Activated CD4-positive, alpha-beta T cell treated with anti-CD3 and anti-CD28 coated beads, Interleukin-2, amount 10 ng/mL, durations not matched to agents 7 days and 5 days (primary cell): ENCODE data around the gene SLC28A2. TPM values are rescaled to one million over a fixed set of nuclear protein-coding genes. Genes with fewer than 3 reads are reported as not detected.
"Not testable (repeated sequence)": the region's sequence is repeated elsewhere in the genome, so short reads cannot be mapped to it uniquely, and the experiment has no call there.

Experiments used
- CTCF ChIA-PET: fragments of 350-600 bp; sonication (Branson Sonifier 250); formaldehyde crosslinking; loops from one replicate; lab custom pipeline; 2021; ENCODE audit warnings: antibody characterized with exemption; lab: Charles Lee
- POLR2A ChIA-PET: fragments of 350-600 bp; sonication (Branson Sonifier 250); formaldehyde crosslinking; loops from one replicate; lab custom pipeline; 2021; ENCODE audit warnings: antibody characterized with exemption; lab: Charles Lee
- DNase-seq: peaks from one replicate; pipeline ENCODE4 v3.0.0-alpha.2; 2020
- H3K27ac Mint-ChIP-seq: one replicate; pipeline ENCODE4 v1.8.0; 2021; ENCODE audit warnings: mild to moderate bottlenecking, moderate library complexity, mixed read lengths
- H3K27me3 Mint-ChIP-seq: one replicate; pipeline ENCODE4 v1.8.0; 2021; ENCODE audit warnings: mixed read lengths
- H3K36me3 Mint-ChIP-seq: one replicate; pipeline ENCODE4 v1.8.0; 2021; ENCODE audit warnings: low read depth, mixed read lengths
- H3K4me1 Mint-ChIP-seq: one replicate; pipeline ENCODE4 v1.8.0; 2021; ENCODE audit warnings: mixed read lengths
- H3K4me3 Mint-ChIP-seq: one replicate; pipeline ENCODE4 v1.8.0; 2021; ENCODE audit warnings: mild to moderate bottlenecking, moderate library complexity, mixed read lengths
- H3K9me3 Mint-ChIP-seq: one replicate; pipeline ENCODE4 v1.8.0; 2021; ENCODE audit warnings: mixed read lengths
- total RNA-seq, 2 experiments: library from RNA; stranded (reverse); gene quantifications; one replicate each; pipeline ENCODE4 v1.2.3, GENCODE V29; 2021

The SLC28A2 gene
- total RNA-seq, 2 experiments from 2014 or later = not detected

- no peak overlapping the region for H3K4me3 Mint-ChIP-seq
- H3K9me3 Mint-ChIP-seq = peaks cover 12% of the 10 kb centered on the region
- POLR2A ChIA-PET = no interaction called here
- no peak overlapping the region for H3K27ac Mint-ChIP-seq
- H3K4me1 Mint-ChIP-seq = no peaks in the 10 kb centered on the region
- CTCF ChIA-PET = no interaction called here
- no peaks in the 10 kb centered on the region for H3K27me3 Mint-ChIP-seq
- H3K36me3 Mint-ChIP-seq = no peaks in the 10 kb centered on the region
- no peak for DNase-seq
These were observed 20.0 kb upstream of the SLC28A2 start for GRCh38 chr15:45231864-45232562.

GRCh38 chr15:45234562-45235235, 17.3 kb upstream of the SLC28A2 start:
- POLR2A ChIA-PET = no interaction called here
- Mint-ChIP-seq H3K27me3 (peaks cover 2% of the 10 kb centered on the region), H3K4me3 (no peak overlapping the region), H3K27ac (no peak overlapping the region), H3K36me3 (no peaks in the 10 kb centered on the region), H3K9me3 (peaks cover 20% of the 10 kb centered on the region), H3K4me1 (no peaks in the 10 kb centered on the region)
- DNase-seq = no peak
- CTCF ChIA-PET = no interaction called here

- H3K9me3 Mint-ChIP-seq = peaks cover 35% of the 10 kb centered on the region
- H3K36me3 Mint-ChIP-seq, CTCF ChIA-PET, H3K4me3 Mint-ChIP-seq, H3K4me1 Mint-ChIP-seq, H3K27ac Mint-ChIP-seq, H3K27me3 Mint-ChIP-seq, DNase-seq, POLR2A ChIA-PET: not testable (repeated sequence)
These were observed 15.2 kb upstream of the SLC28A2 start for GRCh38 chr15:45236806-45237205.

- Mint-ChIP-seq H3K36me3 (peaks cover 13% of the 10 kb centered on the region), H3K27me3 (peaks cover 2% of the 10 kb centered on the region), H3K4me1 (no peaks in the 10 kb centered on the region), H3K4me3 (no peak overlapping the region), H3K27ac (no peak overlapping the region), H3K9me3 (peaks cover 54% of the 10 kb centered on the region)
- POLR2A ChIA-PET = no interaction called here
- CTCF ChIA-PET = interaction anchor here (1.2 kb wide), 1 partner anchor 13 kb away, joined by 3 read pairs; no protein-coding TSS in a partner anchor
- no peak for DNase-seq
These were observed 9.7 kb upstream of the SLC28A2 start for GRCh38 chr15:45242289-45242688.

GRCh38 chr15:45249125-45249780, 2.8 kb upstream of the SLC28A2 start:
- ChIA-PET POLR2A (no interaction called here), CTCF (no interaction called here)
- Mint-ChIP-seq H3K36me3 (no peaks in the 10 kb centered on the region), H3K9me3 (peaks cover 13% of the 10 kb centered on the region), H3K27ac (no peak overlapping the region), H3K4me1 (no peaks in the 10 kb centered on the region), H3K4me3 (no peak overlapping the region), H3K27me3 (no peaks in the 10 kb centered on the region)
- no peak for DNase-seq

- H3K27ac Mint-ChIP-seq = no peak overlapping the region
- no peaks in the 10 kb centered on the region for H3K27me3 Mint-ChIP-seq
- CTCF ChIA-PET = no interaction called here
- no peak overlapping the region for H3K4me3 Mint-ChIP-seq
- no peak for DNase-seq
- H3K9me3 Mint-ChIP-seq = no peaks in the 10 kb centered on the region
- H3K4me1 Mint-ChIP-seq = no peaks in the 10 kb centered on the region
- H3K36me3 Mint-ChIP-seq = no peaks in the 10 kb centered on the region
- POLR2A ChIA-PET = no interaction called here
These were observed 1.3 kb downstream of the SLC28A2 start for GRCh38 chr15:45253330-45253729.

GRCh38 chr15:45254405-45254804, 2.4 kb downstream of the SLC28A2 start:
- H3K4me3 Mint-ChIP-seq = no peak overlapping the region
- no peak overlapping the region for H3K27ac Mint-ChIP-seq
- ChIA-PET CTCF (no interaction called here), POLR2A (no interaction called here)
- no peaks in the 10 kb centered on the region for H3K36me3 Mint-ChIP-seq
- H3K4me1 Mint-ChIP-seq = no peaks in the 10 kb centered on the region
- H3K27me3 Mint-ChIP-seq = no peaks in the 10 kb centered on the region
- no peaks in the 10 kb centered on the region for H3K9me3 Mint-ChIP-seq
- no peak for DNase-seq

- DNase-seq, H3K36me3 Mint-ChIP-seq, POLR2A ChIA-PET, H3K27ac Mint-ChIP-seq, H3K9me3 Mint-ChIP-seq, H3K4me3 Mint-ChIP-seq, H3K4me1 Mint-ChIP-seq, CTCF ChIA-PET, H3K27me3 Mint-ChIP-seq: not testable (repeated sequence)
These were observed 2.8 kb downstream of the SLC28A2 start for GRCh38 chr15:45254824-45255223.

GRCh38 chr15:45259796-45260195, 7.8 kb downstream of the SLC28A2 start:
- Mint-ChIP-seq H3K36me3 (no peaks in the 10 kb centered on the region), H3K4me3 (no peak overlapping the region), H3K27ac (no peak overlapping the region), H3K27me3 (no peaks in the 10 kb centered on the region), H3K9me3 (no peaks in the 10 kb centered on the region), H3K4me1 (no peaks in the 10 kb centered on the region)
- ChIA-PET POLR2A (no interaction called here), CTCF (no interaction called here)
- no peak for DNase-seq

- Mint-ChIP-seq H3K27me3 (no peaks in the 10 kb centered on the region), H3K9me3 (no peaks in the 10 kb centered on the region), H3K4me1 (no peaks in the 10 kb centered on the region), H3K27ac (no peak overlapping the region), H3K36me3 (no peaks in the 10 kb centered on the region), H3K4me3 (no peak overlapping the region)
- no peak for DNase-seq
- ChIA-PET POLR2A (no interaction called here), CTCF (no interaction called here)
These were observed 10.9 kb downstream of the SLC28A2 start for GRCh38 chr15:45262906-45263461.

- ChIA-PET POLR2A (no interaction called here), CTCF (no interaction called here)
- DNase-seq = no peak
- Mint-ChIP-seq H3K27me3 (no peaks in the 10 kb centered on the region), H3K9me3 (no peaks in the 10 kb centered on the region), H3K27ac (no peak overlapping the region), H3K36me3 (no peaks in the 10 kb centered on the region), H3K4me1 (no peaks in the 10 kb centered on the region), H3K4me3 (no peak overlapping the region)
These were observed 11.8 kb downstream of the SLC28A2 start for GRCh38 chr15:45263854-45264253.

- ChIA-PET POLR2A (no interaction called here), CTCF (no interaction called here)
- Mint-ChIP-seq H3K27me3 (no peaks in the 10 kb centered on the region), H3K27ac (no peak overlapping the region), H3K9me3 (no peaks in the 10 kb centered on the region), H3K4me3 (no peak overlapping the region), H3K4me1 (no peaks in the 10 kb centered on the region), H3K36me3 (no peaks in the 10 kb centered on the region)
- no peak for DNase-seq
These were observed 13.5 kb downstream of the SLC28A2 start for GRCh38 chr15:45265506-45265905.

- POLR2A ChIA-PET = no interaction called here
- Mint-ChIP-seq H3K27ac (no peak overlapping the region), H3K9me3 (no peaks in the 10 kb centered on the region), H3K4me1 (no peaks in the 10 kb centered on the region), H3K36me3 (no peaks in the 10 kb centered on the region), H3K27me3 (no peaks in the 10 kb centered on the region), H3K4me3 (no peak overlapping the region)
- CTCF ChIA-PET = no interaction called here
- DNase-seq = no peak
These were observed 16.1 kb downstream of the SLC28A2 start for GRCh38 chr15:45268135-45268534.
